Upper lobe of left lung (tissue), 4 donors: ENCODE results near the gene R3HDM2.

ENCODE experiments used
- EP300 ChIP-seq, 4 donors: sonication (generic); formaldehyde crosslinking; IDR thresholded peaks; one replicate each; pipeline ENCODE4 v1.5.1; 2017; ENCODE audit warnings: antibody characterized with exemption in 4 of 4, control low read depth in 2 of 4
- POLR2A ChIP-seq, 4 donors: fragments of 450-650 bp; IDR thresholded peaks; one replicate each; pipeline ENCODE4 v1.5.1; 2016 to 2017; ENCODE audit warnings: antibody characterized with exemption in 4 of 4, mild to moderate bottlenecking in 2 of 4
- POLR2AphosphoS5 ChIP-seq, 2 donors: sonication (generic); formaldehyde crosslinking; IDR thresholded peaks; one replicate each; pipeline ENCODE4 v1.5.1; 2017; ENCODE audit warnings: antibody characterized with exemption in 2 of 2
- TF ChIP-seq, protein P1 (sequence below), 6 experiments: fragments of 450-650 bp in 4 of 6; fragments of 200-600 bp in 2 of 6; sonication (generic) in 2 of 6; IDR thresholded peaks; one replicate each; pipeline ENCODE4 v1.5.1; 2016 to 2019; ENCODE audit warnings: antibody characterized with exemption in 6 of 6

DNA sequence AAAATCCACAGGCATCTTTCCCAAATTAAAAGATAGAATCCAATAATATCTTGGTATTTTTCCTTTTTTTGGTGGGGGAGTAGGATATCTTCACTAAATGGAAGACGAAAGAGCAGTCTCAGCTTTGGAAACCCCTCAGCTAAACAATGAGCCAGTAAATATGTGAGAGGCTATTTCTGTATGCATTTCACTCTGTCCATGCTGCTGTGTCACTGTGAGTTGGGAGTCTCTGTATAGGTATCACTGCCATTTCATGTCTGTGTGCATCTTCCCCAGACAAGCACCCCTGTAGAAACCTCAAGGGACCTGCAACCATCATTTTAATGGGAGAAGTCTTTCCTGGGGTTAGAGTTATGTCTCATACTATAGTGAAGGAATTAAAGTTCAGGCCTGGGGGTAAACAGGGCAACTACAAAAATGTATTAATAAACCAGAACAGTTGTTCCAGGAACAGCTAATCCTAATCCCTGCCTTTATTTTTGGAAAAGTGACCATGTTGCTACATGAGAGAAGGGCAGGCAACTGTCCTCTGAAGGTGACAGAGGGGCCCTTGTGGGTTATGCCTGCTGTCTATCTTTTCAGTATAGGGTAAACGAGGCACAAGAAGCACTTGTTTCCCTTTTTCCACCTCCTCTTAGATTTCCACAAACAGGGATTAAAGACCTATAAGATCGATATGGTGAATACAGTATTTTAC lies 168.6 kb downstream of the R3HDM2 start:
- TF ChIP-seq, protein P1, sequence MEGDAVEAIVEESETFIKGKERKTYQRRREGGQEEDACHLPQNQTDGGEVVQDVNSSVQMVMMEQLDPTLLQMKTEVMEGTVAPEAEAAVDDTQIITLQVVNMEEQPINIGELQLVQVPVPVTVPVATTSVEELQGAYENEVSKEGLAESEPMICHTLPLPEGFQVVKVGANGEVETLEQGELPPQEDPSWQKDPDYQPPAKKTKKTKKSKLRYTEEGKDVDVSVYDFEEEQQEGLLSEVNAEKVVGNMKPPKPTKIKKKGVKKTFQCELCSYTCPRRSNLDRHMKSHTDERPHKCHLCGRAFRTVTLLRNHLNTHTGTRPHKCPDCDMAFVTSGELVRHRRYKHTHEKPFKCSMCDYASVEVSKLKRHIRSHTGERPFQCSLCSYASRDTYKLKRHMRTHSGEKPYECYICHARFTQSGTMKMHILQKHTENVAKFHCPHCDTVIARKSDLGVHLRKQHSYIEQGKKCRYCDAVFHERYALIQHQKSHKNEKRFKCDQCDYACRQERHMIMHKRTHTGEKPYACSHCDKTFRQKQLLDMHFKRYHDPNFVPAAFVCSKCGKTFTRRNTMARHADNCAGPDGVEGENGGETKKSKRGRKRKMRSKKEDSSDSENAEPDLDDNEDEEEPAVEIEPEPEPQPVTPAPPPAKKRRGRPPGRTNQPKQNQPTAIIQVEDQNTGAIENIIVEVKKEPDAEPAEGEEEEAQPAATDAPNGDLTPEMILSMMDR (IDR thresholded peaks at IDR 0.05), result no peak
- TF ChIP-seq POLR2A (IDR thresholded peaks at IDR 0.05), result no peak
- TF ChIP-seq EP300 (IDR thresholded peaks at IDR 0.05), result no peak
- TF ChIP-seq POLR2AphosphoS5 (IDR thresholded peaks at IDR 0.05), result no peak
